IPS-18c (cell line): Measurements from ENCODE around the gene ATP2B2.

Experiments
- H3K4me3 ChIP-seq: 2 replicates; pipeline ENCODE4 v1.7.0; 2013; ENCODE audit warnings: low read depth, mild to moderate bottlenecking, low read length, moderate library complexity; ENCODE audit not compliant: insufficient read depth
- H3K9me3 ChIP-seq: one replicate; pipeline ENCODE4 v1.6.1; 2013; ENCODE audit warnings: mild to moderate bottlenecking, low read length, moderate library complexity; ENCODE audit not compliant: control insufficient read depth, insufficient read depth

The ATP2B2 gene

GRCh38 chr3:10417847-10418246 lies 87.5 kb downstream of the ATP2B2 start:
- no peaks in the 10 kb centered on the region for H3K9me3 ChIP-seq

GRCh38 chr3:10416730-10417300 lies 88.6 kb downstream of the ATP2B2 start:
- Histone ChIP-seq H3K4me3 (no peak overlapping the region), H3K9me3 (no peaks in the 10 kb centered on the region)

More at GRCh38 chr3:10417847-10418246, 87.5 kb downstream of the ATP2B2 start:
- H3K4me3 ChIP-seq = no peak overlapping the region

GRCh38 chr3:10413041-10413440 lies 92.3 kb downstream of the ATP2B2 start:
- Histone ChIP-seq H3K4me3 (no peak overlapping the region), H3K9me3 (no peaks in the 10 kb centered on the region)

- Histone ChIP-seq H3K4me3 (no peak overlapping the region), H3K9me3 (no peaks in the 10 kb centered on the region)
Measured at GRCh38 chr3:10411598-10412332, 93.6 kb downstream of the ATP2B2 start.

GRCh38 chr3:10410383-10411002 lies 94.9 kb downstream of the ATP2B2 start:
- Histone ChIP-seq H3K4me3 (no peak overlapping the region), H3K9me3 (no peaks in the 10 kb centered on the region)

GRCh38 chr3:10408680-10409079 lies 96.7 kb downstream of the ATP2B2 start:
- H3K4me3 ChIP-seq = no peak overlapping the region
- H3K9me3 ChIP-seq = no peaks in the 10 kb centered on the region

GRCh38 chr3:10407361-10407760 lies 98.0 kb downstream of the ATP2B2 start:
- no peaks in the 10 kb centered on the region for H3K9me3 ChIP-seq
- H3K4me3 ChIP-seq = no peak overlapping the region

GRCh38 chr3:10406414-10406813 lies 99.0 kb downstream of the ATP2B2 start:
- Histone ChIP-seq H3K9me3 (no peaks in the 10 kb centered on the region), H3K4me3 (no peak overlapping the region)

- Histone ChIP-seq H3K9me3 (no peaks in the 10 kb centered on the region), H3K4me3 (no peak overlapping the region)
Measured at GRCh38 chr3:10405816-10406215, 99.6 kb downstream of the ATP2B2 start.

- no peaks in the 10 kb centered on the region for H3K9me3 ChIP-seq
Measured at GRCh38 chr3:10404876-10405275, 100.5 kb downstream of the ATP2B2 start.

GRCh38 chr3:10404377-10404776 lies 101.0 kb downstream of the ATP2B2 start:
- H3K4me3 ChIP-seq = no peak overlapping the region

More at GRCh38 chr3:10404876-10405275, 100.5 kb downstream of the ATP2B2 start:
- H3K4me3 ChIP-seq = no peak overlapping the region

GRCh38 chr3:10401990-10402761 lies 103.2 kb downstream of the ATP2B2 start:
- Histone ChIP-seq H3K9me3 (no peaks in the 10 kb centered on the region), H3K4me3 (no peak overlapping the region)

More at GRCh38 chr3:10404377-10404776, 101.0 kb downstream of the ATP2B2 start:
- no peaks in the 10 kb centered on the region for H3K9me3 ChIP-seq

GRCh38 chr3:10400749-10401495 lies 104.5 kb downstream of the ATP2B2 start:
- H3K9me3 ChIP-seq = no peaks in the 10 kb centered on the region

GRCh38 chr3:10400050-10400748 lies 105.2 kb downstream of the ATP2B2 start:
- H3K9me3 ChIP-seq = no peaks in the 10 kb centered on the region
- H3K4me3 ChIP-seq = no peak overlapping the region

More at GRCh38 chr3:10400749-10401495, 104.5 kb downstream of the ATP2B2 start:
- H3K4me3 ChIP-seq = no peak overlapping the region

- H3K4me3 ChIP-seq = no peak overlapping the region
- H3K9me3 ChIP-seq = no peaks in the 10 kb centered on the region
Measured at GRCh38 chr3:10399634-10400033, 105.8 kb downstream of the ATP2B2 start.

GRCh38 chr3:10398341-10398740 lies 107.0 kb downstream of the ATP2B2 start:
- no peak overlapping the region for H3K4me3 ChIP-seq
- no peaks in the 10 kb centered on the region for H3K9me3 ChIP-seq
